Measurements from ENCODE around the gene ENTPD7. TPM values are rescaled to one million over a fixed set of nuclear protein-coding genes. Genes with fewer than 3 reads are reported as not detected.

The ENTPD7 gene
- total and polyA plus RNA-seq, 2 of the 8 experiments (the other 6 are each of a cell fraction or from before 2014, with no cell fraction given): 5.0 to 15.6 TPM

DNA sequence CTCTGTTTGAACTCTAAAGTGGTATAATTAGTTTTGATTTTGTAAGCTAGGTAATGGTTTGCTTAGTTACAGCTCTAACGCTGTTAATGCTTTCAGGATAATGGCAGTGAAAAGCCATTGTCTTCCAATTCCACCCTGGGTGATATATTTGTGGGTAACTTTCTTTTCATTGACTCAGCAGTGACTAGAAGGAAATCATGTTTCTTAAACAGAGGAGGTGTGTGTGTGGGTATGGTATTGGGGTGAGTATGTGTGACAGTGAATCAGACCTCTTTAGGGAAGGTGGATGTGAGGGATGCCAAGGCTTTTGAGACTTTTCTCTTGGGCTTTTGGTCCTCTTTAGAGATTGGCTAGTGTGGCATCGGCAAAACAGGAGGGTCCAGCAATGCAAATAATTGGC, 13.6 kb downstream of the ENTPD7 start:
- H3K9ac ChIP-seq (replicated peaks in 1 of 4; ENCODE audit: extremely low read depth in 1 of 4, low read depth in 3 of 4, low read length in 3 of 4): no peak overlapping the region
- no peaks in the 10 kb centered on the region for H3K36me3 ChIP-seq (ENCODE audit: control insufficient read depth in 2 of 4, insufficient read depth in 4 of 4, low read length in 3 of 4)
- TF ChIP-seq KDM1A (IDR thresholded peaks at IDR 0.05; ENCODE audit: borderline replicate concordance, low read length) (no peak), BRCA1 (IDR thresholded peaks at IDR 0.05; ENCODE audit: low read depth, low read length) (no peak), CHD2 (IDR thresholded peaks at IDR 0.05; ENCODE audit: low read length) (no peak), NRF1 (IDR thresholded peaks at IDR 0.05; ENCODE audit: low read depth, low read length) (no peak), NANOG (IDR thresholded peaks at IDR 0.05; ENCODE audit: insufficient read depth, low read depth, low read length, poor library complexity, severe bottlenecking) (no peak), ATF3 (IDR thresholded peaks at IDR 0.05; ENCODE audit: insufficient read depth, low read depth, low read length) (no peak)
- 97% methylated on average over 2 of the region's 2 CpGs; no CpG with 5 or more reads in 1 of the 2 experiments for WGBS, 2 experiments (ENCODE audit: extremely low coverage in 1 of 2, insufficient coverage in 1 of 2, insufficient read length in 1 of 2, insufficient replicate concordance in 2 of 2, low coverage in 1 of 2, low lambda C conversion rate in 2 of 2, missing lambda C conversion rate in 1 of 2)
- H3K27ac ChIP-seq (ENCODE audit: low read depth, low read length): no peak overlapping the region
- no peak overlapping the region for H2AK5ac ChIP-seq (ENCODE audit: low read depth, low read length)
- H3K9me3 ChIP-seq (ENCODE audit: insufficient read depth in 2 of 2, low read depth in 1 of 2, low read length in 1 of 2): no peaks in the 10 kb centered on the region
- no peak overlapping the region for H2BK15ac ChIP-seq (ENCODE audit: low read length)
- H3K4me3 ChIP-seq (ENCODE audit: extremely low read depth in 1 of 4, insufficient read depth in 2 of 4, low read depth in 3 of 4, low read length in 4 of 4): no peak overlapping the region
- H3K56ac ChIP-seq (replicated peaks; ENCODE audit: insufficient read length, low read depth, low read length): no peak overlapping the region
- H3K4me1 ChIP-seq (replicated peaks in 1 of 4; ENCODE audit: control insufficient read depth in 3 of 4, insufficient read depth in 4 of 4, low read length in 3 of 4): no peaks in the 10 kb centered on the region
- no peak overlapping the region for H3K4ac ChIP-seq (replicated peaks; ENCODE audit: insufficient read length, low read depth, low read length)
- no peak overlapping the region for H2BK120ac ChIP-seq (replicated peaks; ENCODE audit: low read depth, low read length)
- H3K79me2 ChIP-seq (ENCODE audit: control insufficient read depth in 1 of 2, insufficient read depth in 2 of 2, low read length in 2 of 2): no peaks in the 10 kb centered on the region
- no peaks in the 10 kb centered on the region for H3K27me3 ChIP-seq (replicated peaks in 1 of 4; ENCODE audit: control insufficient read depth in 3 of 4, extremely low read depth in 1 of 4, insufficient read depth in 3 of 4, low read length in 3 of 4)
- H3K23ac ChIP-seq (ENCODE audit: insufficient read length): no peak overlapping the region
- no peaks in the 10 kb centered on the region for H3K23me2 ChIP-seq (ENCODE audit: low read depth, low read length)
- ChIA-PET POLR2A (ENCODE audit: partially characterized antibody) (interaction anchor here (1.2 kb wide), 1 partner anchor 60 kb away, joined by 4 read pairs; the partner anchor contains the start of genes COX15 and CUTC), CTCF (ENCODE audit: partially characterized antibody) (no interaction called here)
- H2BK20ac ChIP-seq (ENCODE audit: low read length): no peak overlapping the region
- no peak for FAIRE-seq
- DNase-seq (ENCODE audit: low read depth in 1 of 2, low spot score in 2 of 2): no peak
- no peak overlapping the region for H3K4me2 ChIP-seq (ENCODE audit: insufficient read depth in 1 of 2, low read depth in 2 of 2, low read length in 2 of 2)
- H2BK12ac ChIP-seq (ENCODE audit: low read depth, low read length): no peak overlapping the region
- no peaks in the 10 kb centered on the region for H3K79me1 ChIP-seq (ENCODE audit: low read depth, low read length)
- H2AFZ ChIP-seq (ENCODE audit: low read length): no peak overlapping the region
- no peak overlapping the region for H3K18ac ChIP-seq (ENCODE audit: extremely low read depth, low read length)
- H4K91ac ChIP-seq (replicated peaks; ENCODE audit: insufficient read length, low read length): no peak overlapping the region
- H4K8ac ChIP-seq (ENCODE audit: extremely low read depth, insufficient read depth, low read length): no peak overlapping the region
- peaks cover 0 to 2% of the 10 kb centered on the region in 2 experiments for H4K20me1 ChIP-seq (replicated peaks in 1 of 2; ENCODE audit: control insufficient read depth in 1 of 2, insufficient read depth in 2 of 2, low read length in 2 of 2)
- H2BK5ac ChIP-seq (ENCODE audit: low read depth, low read length): no peak overlapping the region
- H4K5ac ChIP-seq (ENCODE audit: insufficient read length, low read depth, low read length): no peak overlapping the region
- H3K14ac ChIP-seq (ENCODE audit: insufficient read length): no peak overlapping the region
